GM12878 (cell line): ENCODE results near the gene ACOT4.

Experiments
- ASH2L ChIP-seq: fragments of 300-600, 200-600 bp; sonication (generic); IDR thresholded peaks from 2 replicates; pipeline ENCODE4 v1.6.1; 2017; ENCODE audit warnings: low read depth, mild to moderate bottlenecking, borderline replicate concordance
- CTCF ChIP-seq, 3 experiments: IDR thresholded peaks in 2 of 3; conservative IDR thresholded peaks in 1 of 3; 2 replicates each; pipeline ENCODE4 v1.5.1; 2011; ENCODE audit warnings: low read depth in 3 of 3, low read length in 3 of 3, mild to moderate bottlenecking in 3 of 3, control low read depth in 2 of 3, moderate library complexity in 2 of 3, inconsistent platforms in 1 of 3, mixed read lengths in 1 of 3; ENCODE audit not compliant: control insufficient read depth in 2 of 3, insufficient read depth in 1 of 3; ENCODE audit errors: extremely low read depth in 1 of 3
- E2F4 ChIP-seq: IDR thresholded peaks from 2 replicates; pipeline ENCODE4 v1.6.1; 2012; ENCODE audit warnings: low read depth, low read length, improper control_type of control experiment
- POLR2AphosphoS5 ChIP-seq: IDR thresholded peaks from 2 replicates; pipeline ENCODE4 v1.6.1; 2011; ENCODE audit warnings: mild to moderate bottlenecking, low read length, inconsistent platforms
- RBBP5 ChIP-seq: fragments of 200-600 bp; sonication (generic); conservative IDR thresholded peaks from 2 replicates; pipeline ENCODE4 v1.6.1; 2016
- REST ChIP-seq: IDR thresholded peaks from 2 replicates; pipeline ENCODE4 v1.6.1; 2012; ENCODE audit warnings: mild to moderate bottlenecking, low read depth, low read length
- ZBTB40 ChIP-seq: fragments of 450-650 bp; IDR thresholded peaks from 2 replicates; pipeline ENCODE4 v1.6.1; 2016; ENCODE audit warnings: mild to moderate bottlenecking, moderate library complexity, borderline replicate concordance

GRCh38 chr14:73606271-73606670, 14.6 kb downstream of the ACOT4 start:
- TF ChIP-seq CTCF (IDR thresholded peaks at IDR 0.05 in 2 of 3, conservative IDR thresholded peaks at IDR 0.05 in 1 of 3; ENCODE audit: control insufficient read depth in 2 of 3, extremely low read depth in 1 of 3, insufficient read depth in 1 of 3, low read depth in 3 of 3, low read length in 3 of 3) = no peak
- no peak for TF ChIP-seq ASH2L
- TF ChIP-seq ZBTB40 = no peak
- TF ChIP-seq POLR2AphosphoS5 = no peak
- no peak for TF ChIP-seq E2F4
- no peak for TF ChIP-seq REST
- no peak for TF ChIP-seq RBBP5
